Pancreas (tissue), 10 donors: ENCODE measurements around the gene GPS2. TPM values are rescaled to one million over a fixed set of nuclear protein-coding genes. Genes with fewer than 3 reads are reported as not detected.
"Not testable (repeated sequence)": the region's sequence is repeated elsewhere in the genome, so short reads cannot be mapped to it uniquely, and the experiment has no call there.

Experiments
- ATAC-seq, 4 donors: fragments of 200-7000 bp; cut with Tn5 transposase; one replicate each; pipeline versions ENCODE4 v1.8.0 to v1.9.1; 2020; ENCODE audit warnings: mild to moderate bottlenecking in 4 of 4, moderate library complexity in 4 of 4
- DNase-seq, 6 donors: peaks; one replicate each; pipeline ENCODE4 v3.0.0-alpha.2; 2020
- FAIRE-seq: peaks from 2 replicates; lab custom pipeline; 2012; peaks lifted over from hg19 to GRCh38; lab: Jason Lieb, UNC
- H3K27ac ChIP-seq, 4 donors: fragments of 200-600 bp; sonication (generic); 1 replicate in 3 of 4; 2 replicates in 1 of 4; pipeline versions ENCODE4 v1.5.0 to v1.8.0; 2020
- H3K27me3 ChIP-seq, 4 donors: fragments of 200-600 bp; one replicate each; pipeline ENCODE4 v1.8.0; 2021
- H3K36me3 ChIP-seq, 3 donors: fragments of 200-600 bp; sonication (generic) in 1 of 3; one replicate each; pipeline versions ENCODE4 v1.5.0 to v1.8.0; 2020 to 2021
- H3K4me1 ChIP-seq, 3 donors: fragments of 200-600 bp; one replicate each; pipeline ENCODE4 v1.8.0; 2021
- H3K4me3 ChIP-seq, 4 donors: fragments of 200-600 bp; sonication (generic) in 2 of 4; one replicate each; pipeline versions ENCODE4 v1.5.0 to v1.8.0; 2020 to 2021
- H3K9me3 ChIP-seq, 4 donors: fragments of 200-600 bp; one replicate each; pipeline ENCODE4 v1.8.0; 2021
- WGBS, 2 donors: extraction: QIAGEN DNeasy Blood & Tissue Kit; methylation state at CpG; one replicate each; pipeline ENCODE4 v1.1.7; 2013; 5-methylcytosine and 5-hydroxymethylcytosine counted together
- intact Hi-C, 3 donors: fragments of 100-400 bp; cut with DNase I; formaldehyde crosslinking; loops; one replicate each; pipeline versions ENCODE4 v1.11.1 to v1.14.2; 2022
- polyA plus RNA-seq, 2 donors: library from polyadenylated mRNA; stranded (reverse); fragments of 200-250 nt; gene quantifications; one replicate each; pipeline ENCODE4 v1.2.3, GENCODE V29; 2013
- total RNA-seq, 6 donors: library from RNA; stranded (reverse); fragmentation: NEBNext Ultra II Directional in 4 of 6; extraction: Animal tissue kit (Norgen Biotek cat#: 25700) in 4 of 6; gene quantifications; one replicate each; pipeline versions ENCODE4 v1.2.1 to v1.2.4, GENCODE V29; 2021 to 2023
- TF ChIP-seq, protein P1 (sequence below), 4 donors: fragments of 200-600 bp; sonication (generic) in 3 of 4; IDR thresholded peaks; one replicate each; pipeline versions ENCODE4 v1.5.0 to v1.8.0; 2021; ENCODE audit warnings: antibody characterized with exemption in 4 of 4
- donor health status: healthy with polysubstance abuse.
- donor health status: DM: no; HTN: no; CAD: no; lungs with moderate emphysema.
- donor health status: DM: no; HTN: no; CAD: no.
- donor health status: control.
- donor health status: control.
- donor health status: Bipolar disorder and iron deficiency.
- donor health status: DM: yes; HTN: yes; CAD: no.
- donor health status: DM: no; HTN: no; CAD: no.
- donor health status: DM: no; HTN: no; CAD: no.
- donor health status: DM: yes; HTN: yes; CAD: no.

GPS2 gene
- total and polyA plus RNA-seq, 8 donors: 22.1 to 101 (median 30.6) TPM

- intact Hi-C loops: no loop called here
- Histone ChIP-seq H3K4me1 (no peaks in the 10 kb centered on the region), H3K27me3 (no peaks in the 10 kb centered on the region), H3K36me3 (no peaks in the 10 kb centered on the region), H3K27ac (no peak overlapping the region), H3K9me3 (no peaks in the 10 kb centered on the region), H3K4me3 (no peak overlapping the region)
- 73 to 84% methylated on average over 11 to 13 of the region's 13 CpGs for WGBS, 2 donors
- FAIRE-seq: no peak
- no peak for DNase-seq
- TF ChIP-seq, protein P1, sequence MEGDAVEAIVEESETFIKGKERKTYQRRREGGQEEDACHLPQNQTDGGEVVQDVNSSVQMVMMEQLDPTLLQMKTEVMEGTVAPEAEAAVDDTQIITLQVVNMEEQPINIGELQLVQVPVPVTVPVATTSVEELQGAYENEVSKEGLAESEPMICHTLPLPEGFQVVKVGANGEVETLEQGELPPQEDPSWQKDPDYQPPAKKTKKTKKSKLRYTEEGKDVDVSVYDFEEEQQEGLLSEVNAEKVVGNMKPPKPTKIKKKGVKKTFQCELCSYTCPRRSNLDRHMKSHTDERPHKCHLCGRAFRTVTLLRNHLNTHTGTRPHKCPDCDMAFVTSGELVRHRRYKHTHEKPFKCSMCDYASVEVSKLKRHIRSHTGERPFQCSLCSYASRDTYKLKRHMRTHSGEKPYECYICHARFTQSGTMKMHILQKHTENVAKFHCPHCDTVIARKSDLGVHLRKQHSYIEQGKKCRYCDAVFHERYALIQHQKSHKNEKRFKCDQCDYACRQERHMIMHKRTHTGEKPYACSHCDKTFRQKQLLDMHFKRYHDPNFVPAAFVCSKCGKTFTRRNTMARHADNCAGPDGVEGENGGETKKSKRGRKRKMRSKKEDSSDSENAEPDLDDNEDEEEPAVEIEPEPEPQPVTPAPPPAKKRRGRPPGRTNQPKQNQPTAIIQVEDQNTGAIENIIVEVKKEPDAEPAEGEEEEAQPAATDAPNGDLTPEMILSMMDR (IDR thresholded peaks at IDR 0.05): no peak
- ATAC-seq: no peak
These were observed 26.7 kb upstream of the GPS2 start for GRCh38 chr17:7341842-7342241.

DNA sequence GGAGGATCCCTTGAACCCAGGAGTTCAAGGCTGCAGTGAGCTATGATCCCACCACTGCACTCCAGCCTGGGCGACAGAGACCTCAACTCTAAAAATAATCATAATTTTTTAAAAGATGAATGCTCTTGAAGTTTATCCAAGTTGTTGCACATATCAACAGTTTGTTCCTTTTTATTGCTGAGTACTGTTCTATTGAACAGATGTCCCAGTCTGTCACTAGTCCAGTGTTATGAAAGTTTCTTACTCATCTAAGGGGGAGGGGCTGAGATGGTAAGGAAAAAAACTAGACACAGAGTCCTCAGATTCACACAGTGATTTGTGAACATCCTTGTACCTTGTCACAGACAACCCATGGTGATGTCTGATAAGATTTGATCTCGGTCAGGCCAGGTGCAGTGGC is 25.0 kb upstream of the GPS2 start:
- no peak overlapping the region for H3K4me3 ChIP-seq
- 36 to 43% methylated on average over 2 of the region's 2 CpGs for WGBS, 2 donors
- no peaks in the 10 kb centered on the region for H3K36me3 ChIP-seq
- no peaks in the 10 kb centered on the region for H3K9me3 ChIP-seq
- no peaks in the 10 kb centered on the region for H3K27me3 ChIP-seq
- DNase-seq: no peak
- intact Hi-C loops: no loop called here
- ATAC-seq: no peak
- TF ChIP-seq, protein P1 (IDR thresholded peaks at IDR 0.05): no peak
- H3K4me1 ChIP-seq: no peaks in the 10 kb centered on the region
- no peak for FAIRE-seq
- H3K27ac ChIP-seq: no peak overlapping the region

DNA sequence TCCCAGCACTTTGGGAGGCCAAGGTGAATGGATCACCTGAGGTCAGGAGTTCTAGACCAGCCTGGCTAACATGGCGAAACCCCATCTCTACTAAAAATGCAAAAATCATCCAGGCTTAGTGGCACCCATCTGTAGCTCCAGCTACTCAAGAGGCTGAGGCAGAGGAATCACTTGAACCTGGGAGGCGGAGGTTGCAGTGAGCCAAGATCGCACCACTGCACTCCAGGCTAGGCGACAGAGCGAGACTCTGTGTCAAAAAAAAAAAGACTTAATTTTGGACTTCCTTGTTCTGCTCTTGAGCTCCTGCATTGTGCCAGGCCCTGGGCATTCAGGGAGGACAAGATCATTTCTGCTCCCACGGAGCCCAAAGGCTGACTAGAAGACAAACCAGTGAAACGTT is 22.4 kb upstream of the GPS2 start:
- intact Hi-C loops, H3K27ac ChIP-seq: not testable (repeated sequence)

GRCh38 chr17:7336240-7337175 is 21.3 kb upstream of the GPS2 start, which contains the start of gene ACAP1:
Gene ACAP1, plus strand, starts transcription at chr17:7336529. Its CDS starts 206 bp downstream, at chr17:7336735.
- intact Hi-C loops: no loop called here
- FAIRE-seq (no peak), DNase-seq (peak in 1 of 6 donors; percentile 20), ATAC-seq (peak in 3 of 4 donors; percentile 51 to 61 (median 58))
- no peaks in the 10 kb centered on the region for H3K9me3 ChIP-seq
- TF ChIP-seq, protein P1 (IDR thresholded peaks at IDR 0.05): no peak
- peak within 1 kb of the TSS in 1 of 4 donors; percentile 12 for H3K4me3 ChIP-seq
- WGBS, 2 donors: 48 to 52% methylated on average over 16 to 17 of the region's 17 CpGs
- no peak within 1 kb of the TSS for H3K27ac ChIP-seq
- H3K36me3 ChIP-seq: no peaks in the 10 kb centered on the region
- H3K27me3 ChIP-seq: no peaks in the 10 kb centered on the region
- H3K4me1 ChIP-seq: no peaks in the 10 kb centered on the region

More for the DNA sequence above, 22.4 kb upstream of the GPS2 start:
- not testable (repeated sequence) for H3K9me3 ChIP-seq, H3K27me3 ChIP-seq, DNase-seq, ATAC-seq, FAIRE-seq, H3K36me3 ChIP-seq, H3K4me1 ChIP-seq
- peak overlapping the region in 1 of 4 donors; percentile 12 for H3K4me3 ChIP-seq
- 67 to 81% methylated on average over 7 of the region's 7 CpGs for WGBS, 2 donors

GRCh38 chr17:7335765-7336164 is 20.6 kb upstream of the GPS2 start:
- ATAC-seq, intact Hi-C loops, H3K27ac ChIP-seq, DNase-seq, FAIRE-seq, H3K36me3 ChIP-seq, H3K4me1 ChIP-seq, H3K4me3 ChIP-seq, H3K27me3 ChIP-seq, H3K9me3 ChIP-seq: not testable (repeated sequence)
- WGBS, 2 donors: 75 to 83% methylated on average over 13 of the region's 13 CpGs
